ENCODE results near the gene GRWD1.

GRWD1 gene

GRCh38 chr19:48424694-48425219, 21.0 kb upstream of the GRWD1 start:
- no peak for DNase-seq (ENCODE audit: low read depth in 3 of 3)

- no peak for DNase-seq (ENCODE audit: low read depth in 3 of 3)
Observed at GRCh38 chr19:48428670-48429069, 17.1 kb upstream of the GRWD1 start.

GRCh38 chr19:48433337-48433736, 12.4 kb upstream of the GRWD1 start:
- DNase-seq (ENCODE audit: low read depth in 3 of 3) = no peak

GRCh38 chr19:48436586-48436985, 9.2 kb upstream of the GRWD1 start:
- no peak for DNase-seq (ENCODE audit: low read depth in 3 of 3)

GRCh38 chr19:48441360-48442050, 4.3 kb upstream of the GRWD1 start:
- no peak for DNase-seq (ENCODE audit: low read depth in 3 of 3)

GRCh38 chr19:48442116-48443035, 3.4 kb upstream of the GRWD1 start:
- DNase-seq (ENCODE audit: low read depth in 3 of 3) = no peak

- no peak for DNase-seq (ENCODE audit: low read depth in 3 of 3)
Observed at GRCh38 chr19:48443256-48443655, 2.5 kb upstream of the GRWD1 start.

- no peak for DNase-seq (ENCODE audit: low read depth in 3 of 3)
Observed at GRCh38 chr19:48443731-48444128, 2.1 kb upstream of the GRWD1 start.

- no peak for DNase-seq (ENCODE audit: low read depth in 3 of 3)
Observed at GRCh38 chr19:48444129-48444935, 1.5 kb upstream of the GRWD1 start.

- DNase-seq (ENCODE audit: low read depth in 3 of 3) = no peak
Observed at GRCh38 chr19:48444936-48445200, 915 bp upstream of the GRWD1 start.

GRCh38 chr19:48445256-48445605, 552 bp upstream of the GRWD1 start:
- DNase-seq (ENCODE audit: low read depth in 3 of 3) = no peak

- no peak for DNase-seq (ENCODE audit: low read depth in 3 of 3)
Observed at GRCh38 chr19:48446579-48446978, 796 bp downstream of the GRWD1 start.

GRCh38 chr19:48448563-48448962, 2.8 kb downstream of the GRWD1 start:
- DNase-seq (ENCODE audit: low read depth in 3 of 3) = no peak

- no peak for DNase-seq (ENCODE audit: low read depth in 3 of 3)
Observed at GRCh38 chr19:48450441-48450840, 4.7 kb downstream of the GRWD1 start.

GRCh38 chr19:48450863-48451262, 5.1 kb downstream of the GRWD1 start:
- DNase-seq (ENCODE audit: low read depth in 3 of 3) = no peak

GRCh38 chr19:48451624-48452023, 5.8 kb downstream of the GRWD1 start:
- no peak for DNase-seq (ENCODE audit: low read depth in 3 of 3)

- DNase-seq (ENCODE audit: low read depth in 3 of 3) = no peak
Observed at GRCh38 chr19:48452289-48453190, 6.8 kb downstream of the GRWD1 start.

GRCh38 chr19:48454150-48454730, 8.5 kb downstream of the GRWD1 start:
- DNase-seq (ENCODE audit: low read depth in 3 of 3) = no peak

GRCh38 chr19:48455171-48455907, 9.6 kb downstream of the GRWD1 start, which contains the start of gene KCNJ14:
Gene KCNJ14 (plus strand): TSS chr19:48455574. CDS start chr19:48461725, 6,151 bp downstream.
- no peak for DNase-seq (ENCODE audit: low read depth in 3 of 3)

GRCh38 chr19:48455908-48456562, 10.3 kb downstream of the GRWD1 start:
- no peak for DNase-seq (ENCODE audit: low read depth in 3 of 3)
